Renal cortex interstitium (tissue), 11 donors: ENCODE results near the gene SYPL1. TPM values are rescaled to one million over a fixed set of nuclear protein-coding genes. Genes with fewer than 3 reads are reported as not detected.

Source experiments
- DNase-seq, 11 donors: peaks; one replicate each; pipeline ENCODE4 v3.0.0-alpha.2; 2013; ENCODE audit warnings: low read depth in 9 of 11, low spot score in 4 of 11; ENCODE audit errors: extremely low read depth in 1 of 11
- polyA plus RNA-seq, 3 donors: library from polyadenylated mRNA; unstranded; fragments of 120-200 nt; gene quantifications; one replicate each; pipeline ENCODE4 v1.2.1, GENCODE V29; 2013; ENCODE audit not compliant: insufficient read length in 3 of 3

Gene SYPL1
- polyA plus RNA-seq, 3 donors = 125 to 148 (median 132) TPM

- DNase-seq = no peak
Measured at GRCh38 chr7:106060394-106060920, 51.7 kb downstream of the SYPL1 start.

- no peak for DNase-seq
Measured at GRCh38 chr7:106059556-106059955, 52.6 kb downstream of the SYPL1 start.

GRCh38 chr7:106058928-106059324 is 53.2 kb downstream of the SYPL1 start:
- no peak for DNase-seq

- DNase-seq = peak in 1 of 11 donors; percentile 77
Measured at GRCh38 chr7:106057962-106058927, 53.9 kb downstream of the SYPL1 start.

GRCh38 chr7:106057204-106057961 is 54.7 kb downstream of the SYPL1 start:
- no peak for DNase-seq

- DNase-seq = peak in 1 of 11 donors; percentile 57
Measured at GRCh38 chr7:106056513-106057203, 55.5 kb downstream of the SYPL1 start.

- DNase-seq = no peak
Measured at GRCh38 chr7:106054971-106055532, 57.1 kb downstream of the SYPL1 start.

GRCh38 chr7:106054156-106054910 is 57.8 kb downstream of the SYPL1 start:
- DNase-seq = no peak

- no peak for DNase-seq
Measured at GRCh38 chr7:106053109-106053508, 59.0 kb downstream of the SYPL1 start.

- no peak for DNase-seq
Measured at GRCh38 chr7:106052681-106053080, 59.4 kb downstream of the SYPL1 start.

GRCh38 chr7:106050746-106051117 is 61.4 kb downstream of the SYPL1 start:
- DNase-seq = no peak

GRCh38 chr7:106050002-106050745 is 61.9 kb downstream of the SYPL1 start:
- DNase-seq = no peak

- no peak for DNase-seq
Measured at GRCh38 chr7:106049139-106049752, 62.9 kb downstream of the SYPL1 start.

- DNase-seq = no peak
Measured at GRCh38 chr7:106048706-106049020, 63.4 kb downstream of the SYPL1 start.

GRCh38 chr7:106047818-106048705 is 64.0 kb downstream of the SYPL1 start:
- no peak for DNase-seq

GRCh38 chr7:106047184-106047583 is 64.9 kb downstream of the SYPL1 start:
- no peak for DNase-seq
